ENCODE data around the gene RALGPS1. TPM values are rescaled to one million over a fixed set of nuclear protein-coding genes. Genes with fewer than 3 reads are reported as not detected.
"Not testable (repeated sequence)": the region's sequence is repeated elsewhere in the genome, so short reads cannot be mapped to it uniquely, and the experiment has no call there.

The RALGPS1 gene
- total RNA-seq, 2 experiments from 2014 or later = 1.5 to 1.7 TPM

GRCh38 chr9:127158786-127159324, 244.3 kb downstream of the RALGPS1 start:
- CTCF ChIA-PET = no interaction called here

DNA sequence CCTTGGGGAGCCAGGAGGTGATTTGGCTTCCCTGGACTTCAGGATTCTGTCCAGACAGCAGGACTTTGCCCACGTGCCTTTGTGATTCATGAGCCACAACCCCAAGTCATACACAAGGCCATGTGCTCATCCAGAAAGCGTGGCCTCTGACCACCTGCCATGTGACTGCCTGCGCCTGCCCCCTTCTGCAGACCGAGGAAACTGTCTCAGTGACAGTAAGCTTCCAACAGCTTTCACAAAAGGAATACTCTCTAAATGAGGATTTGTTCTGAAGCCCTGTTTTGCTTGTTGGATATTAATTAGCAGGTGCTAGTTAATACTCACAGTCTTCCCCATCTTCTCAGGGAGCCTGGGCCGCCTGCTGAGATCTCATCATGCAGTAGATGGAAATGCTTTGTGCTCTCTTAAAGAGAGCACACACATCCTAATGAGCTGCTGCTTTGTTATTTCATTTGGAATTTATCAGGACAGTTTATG, 244.8 kb downstream of the RALGPS1 start:
- CTCF ChIA-PET = interaction anchor here (0.6 to 1.1 kb wide), 2 partner anchors 218 to 281 kb away, joined by 3 read pairs; no protein-coding TSS in a partner anchor

More at GRCh38 chr9:127158786-127159324, 244.3 kb downstream of the RALGPS1 start:
- POLR2A ChIA-PET = no interaction called here

GRCh38 chr9:127159949-127160610, 245.5 kb downstream of the RALGPS1 start:
- ChIA-PET CTCF (interaction anchor here (0.6 to 1.1 kb wide), 2 partner anchors 219 to 281 kb away, joined by 3 read pairs; no protein-coding TSS in a partner anchor), POLR2A (no interaction called here)

More for the DNA sequence above, 244.8 kb downstream of the RALGPS1 start:
- POLR2A ChIA-PET = no interaction called here

DNA sequence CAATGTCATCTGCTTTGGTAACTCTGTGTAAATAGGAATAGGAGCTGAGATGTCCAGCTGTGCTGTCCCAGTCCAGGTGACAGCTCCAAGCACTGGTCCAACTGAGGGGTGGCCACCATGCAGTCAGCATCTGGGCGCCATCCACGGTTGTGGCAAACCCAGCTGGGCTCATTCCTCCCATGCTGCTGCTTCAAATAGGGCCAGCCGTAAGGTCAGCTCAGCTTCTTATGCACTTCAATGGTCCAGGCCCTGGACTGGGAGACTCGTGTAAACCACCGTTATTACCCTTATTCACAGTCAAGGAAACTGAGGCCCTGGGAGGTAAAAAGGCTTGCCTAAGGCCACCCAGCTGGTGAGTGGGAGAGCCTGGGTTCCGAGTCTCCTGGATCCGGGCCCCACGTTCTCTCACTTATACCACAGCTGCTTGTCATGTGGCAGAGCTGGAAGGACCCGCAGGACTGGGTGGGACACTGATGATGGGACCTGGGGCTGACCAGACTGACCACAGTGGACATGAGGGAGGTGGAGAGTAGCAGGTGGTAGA, 246.6 kb downstream of the RALGPS1 start:
- ChIA-PET CTCF (no interaction called here), POLR2A (no interaction called here)

DNA sequence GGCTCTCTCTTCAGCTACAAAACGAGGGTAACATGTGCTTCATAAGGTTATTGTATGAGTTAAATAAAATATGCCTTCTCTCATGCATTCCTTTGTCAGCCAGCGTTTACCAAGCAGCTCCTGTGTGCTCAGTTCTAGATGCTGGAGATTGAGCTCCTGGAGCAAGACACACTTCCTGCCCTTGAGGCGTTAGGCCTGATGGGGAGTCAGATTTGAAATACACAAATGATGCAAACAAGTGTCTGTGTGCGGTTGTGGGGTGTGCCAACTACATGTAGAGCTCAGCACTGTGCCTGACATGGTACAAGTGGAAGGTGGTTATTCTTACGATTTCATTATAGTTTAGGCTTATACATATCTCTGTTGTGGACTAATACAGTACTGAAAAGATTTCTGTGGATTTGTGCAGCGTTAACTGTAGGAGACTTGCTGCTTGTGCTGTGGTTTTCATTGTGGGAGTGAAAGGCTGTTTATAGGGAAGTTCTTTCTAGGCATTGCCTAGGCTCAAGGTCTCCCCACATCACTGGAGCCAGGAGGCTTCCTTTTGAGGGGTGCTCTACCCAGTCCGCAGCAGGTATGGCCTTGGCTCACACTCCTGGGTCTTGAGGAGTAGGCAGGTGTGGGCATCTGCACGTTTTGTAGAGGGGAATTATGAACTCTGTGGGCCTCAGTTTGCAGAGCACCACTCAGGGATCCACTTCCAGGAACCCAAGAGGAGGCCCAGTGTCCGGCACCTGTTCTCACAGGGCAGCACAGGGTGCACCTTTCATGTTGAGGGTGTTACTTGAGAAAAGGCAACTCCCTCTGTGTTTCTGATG, 247.7 kb downstream of the RALGPS1 start:
- POLR2A ChIA-PET = no interaction called here
- CTCF ChIA-PET = no interaction called here

GRCh38 chr9:127162864-127163365, 248.3 kb downstream of the RALGPS1 start:
- POLR2A ChIA-PET = no interaction called here
- CTCF ChIA-PET = interaction anchor here (0.7 kb wide), 1 partner anchor 10 kb away, joined by 3 read pairs; no protein-coding TSS in a partner anchor

GRCh38 chr9:127163409-127163808, 248.8 kb downstream of the RALGPS1 start:
- CTCF ChIA-PET = interaction anchor here (0.7 kb wide), 1 partner anchor 11 kb away, joined by 3 read pairs; no protein-coding TSS in a partner anchor
- POLR2A ChIA-PET = no interaction called here

DNA sequence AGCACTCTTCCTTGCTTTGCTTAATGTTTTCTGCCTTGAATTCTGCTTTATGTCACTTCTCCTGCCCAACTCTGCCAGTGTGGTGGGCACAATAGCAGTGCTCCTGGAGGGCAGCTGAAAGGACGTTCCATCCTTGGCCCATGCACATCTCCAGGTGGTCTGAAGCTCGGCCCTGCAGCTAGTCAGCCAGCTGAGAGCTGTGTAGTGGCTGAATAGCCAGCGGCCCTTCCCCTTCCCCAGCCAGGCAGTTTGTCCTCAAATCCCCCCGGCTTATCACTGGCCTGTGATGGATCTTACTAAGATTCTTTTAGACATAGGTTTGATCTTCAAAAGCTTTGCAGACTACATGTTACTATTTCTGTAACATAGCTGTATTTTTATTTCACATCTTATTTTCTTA, 250.5 kb downstream of the RALGPS1 start:
- CTCF ChIA-PET = no interaction called here

GRCh38 chr9:127166111-127166510, 251.5 kb downstream of the RALGPS1 start:
- CTCF ChIA-PET = interaction anchor here (0.6 to 0.8 kb wide), 2 partner anchors 33 to 109 kb away, joined by 3 read pairs; no protein-coding TSS in a partner anchor
- POLR2A ChIA-PET = no interaction called here

More for the DNA sequence above, 250.5 kb downstream of the RALGPS1 start:
- POLR2A ChIA-PET = no interaction called here

GRCh38 chr9:127166651-127167524, 252.3 kb downstream of the RALGPS1 start:
- POLR2A ChIA-PET = no interaction called here
- CTCF ChIA-PET = interaction anchor here (0.6 kb wide), 1 partner anchor 109 kb away, joined by 3 read pairs; no protein-coding TSS in a partner anchor

GRCh38 chr9:127167560-127168326, 253.2 kb downstream of the RALGPS1 start:
- ChIA-PET POLR2A (no interaction called here), CTCF (no interaction called here)

DNA sequence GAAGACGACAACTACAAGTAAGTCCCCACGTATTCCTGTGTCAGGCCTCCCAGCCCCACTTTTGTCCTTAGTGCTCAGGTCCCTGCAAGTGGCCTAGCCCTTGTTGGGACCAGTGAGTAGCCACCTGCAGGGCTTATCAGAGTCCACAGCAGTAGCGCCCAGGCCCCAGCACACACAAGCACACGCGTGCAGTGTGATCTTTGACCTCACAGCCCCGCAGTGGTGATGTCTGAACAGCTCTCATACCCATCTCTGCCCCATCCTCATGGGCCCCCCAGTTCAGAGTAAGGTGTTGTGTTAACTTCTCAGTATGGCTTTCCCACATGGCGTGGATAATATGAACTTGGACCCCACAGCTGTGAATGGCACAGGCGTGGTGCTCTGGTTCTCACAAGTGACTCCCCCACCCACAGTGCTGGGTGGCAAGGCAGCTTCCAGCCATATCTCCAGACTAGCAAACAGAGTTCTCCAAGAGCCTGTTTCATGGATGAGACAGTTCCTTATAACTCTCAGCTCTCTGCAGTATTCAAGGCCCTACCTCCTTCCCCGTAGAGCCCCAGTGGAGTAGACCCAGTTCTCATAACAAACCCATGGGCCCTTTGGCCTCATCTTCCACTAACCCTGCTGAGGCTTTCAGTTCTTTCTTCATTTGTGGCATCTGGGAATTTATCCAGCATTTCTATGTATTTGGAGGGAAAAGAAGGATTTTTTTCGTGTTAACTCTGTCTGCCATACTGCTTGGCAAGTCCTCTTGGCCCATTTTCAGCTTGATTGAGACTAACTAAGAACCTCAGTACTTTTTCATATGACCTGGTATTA, 254.4 kb downstream of the RALGPS1 start:
- ChIA-PET CTCF (no interaction called here), POLR2A (no interaction called here)

- ChIA-PET CTCF (no interaction called here), POLR2A (no interaction called here)
Measured at GRCh38 chr9:127169575-127169883, 254.9 kb downstream of the RALGPS1 start.

GRCh38 chr9:127170103-127170502, 255.5 kb downstream of the RALGPS1 start:
- ChIA-PET POLR2A (no interaction called here), CTCF (interaction anchor here (0.7 kb wide), 1 partner anchor 18 kb away, joined by 3 read pairs; no protein-coding TSS in a partner anchor)

GRCh38 chr9:127170652-127171051, 256.1 kb downstream of the RALGPS1 start:
- CTCF ChIA-PET = no interaction called here
- POLR2A ChIA-PET = no interaction called here

GRCh38 chr9:127171348-127171747, 256.8 kb downstream of the RALGPS1 start:
- POLR2A ChIA-PET, CTCF ChIA-PET: not testable (repeated sequence)

GRCh38 chr9:127172066-127172707, 257.6 kb downstream of the RALGPS1 start:
- ChIA-PET CTCF (no interaction called here), POLR2A (no interaction called here)
